HG03135 (cell line): ENCODE results near the gene WDR54.
"Not testable (repeated sequence)": the region's sequence is repeated elsewhere in the genome, so short reads cannot be mapped to it uniquely, and the experiment has no call there.

Source experiments
- ATAC-seq: cut with Tn5 transposase; IDR thresholded peaks from one replicate; pipeline ENCODE4 v1.9.1; 2021; ENCODE audit warnings: mild to moderate bottlenecking, moderate library complexity; ENCODE audit not compliant: unreplicated experiment

WDR54 gene

DNA sequence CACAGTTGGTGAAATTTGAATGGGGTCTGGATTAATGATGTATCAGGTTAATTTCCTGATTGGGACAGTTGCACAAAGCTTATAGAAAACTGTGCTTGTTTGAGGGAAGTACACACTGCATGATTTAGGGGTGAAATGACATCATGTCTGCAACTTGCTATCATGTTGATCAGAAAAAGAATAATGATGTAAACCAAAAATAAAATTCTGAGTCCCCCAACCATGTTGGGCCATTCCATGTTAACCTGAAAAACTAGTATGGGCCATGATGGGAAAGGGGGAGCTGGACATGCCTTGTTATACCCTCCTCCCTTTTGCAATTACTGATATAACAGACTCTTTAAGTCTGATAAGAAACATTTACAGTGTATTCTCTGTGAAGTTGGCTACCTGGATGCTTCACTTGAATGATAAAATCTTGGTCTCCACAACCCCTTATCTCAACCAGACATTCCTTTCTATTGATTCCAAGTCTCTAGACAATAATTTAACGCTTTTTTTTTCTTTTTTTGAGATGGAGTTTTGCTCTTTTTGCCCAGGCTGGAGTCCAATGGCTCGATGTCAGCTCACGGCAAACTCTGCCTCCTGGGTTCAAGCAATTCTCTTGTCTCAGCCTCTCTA, 29.1 kb downstream of the WDR54 start:
- no peak for ATAC-seq

DNA sequence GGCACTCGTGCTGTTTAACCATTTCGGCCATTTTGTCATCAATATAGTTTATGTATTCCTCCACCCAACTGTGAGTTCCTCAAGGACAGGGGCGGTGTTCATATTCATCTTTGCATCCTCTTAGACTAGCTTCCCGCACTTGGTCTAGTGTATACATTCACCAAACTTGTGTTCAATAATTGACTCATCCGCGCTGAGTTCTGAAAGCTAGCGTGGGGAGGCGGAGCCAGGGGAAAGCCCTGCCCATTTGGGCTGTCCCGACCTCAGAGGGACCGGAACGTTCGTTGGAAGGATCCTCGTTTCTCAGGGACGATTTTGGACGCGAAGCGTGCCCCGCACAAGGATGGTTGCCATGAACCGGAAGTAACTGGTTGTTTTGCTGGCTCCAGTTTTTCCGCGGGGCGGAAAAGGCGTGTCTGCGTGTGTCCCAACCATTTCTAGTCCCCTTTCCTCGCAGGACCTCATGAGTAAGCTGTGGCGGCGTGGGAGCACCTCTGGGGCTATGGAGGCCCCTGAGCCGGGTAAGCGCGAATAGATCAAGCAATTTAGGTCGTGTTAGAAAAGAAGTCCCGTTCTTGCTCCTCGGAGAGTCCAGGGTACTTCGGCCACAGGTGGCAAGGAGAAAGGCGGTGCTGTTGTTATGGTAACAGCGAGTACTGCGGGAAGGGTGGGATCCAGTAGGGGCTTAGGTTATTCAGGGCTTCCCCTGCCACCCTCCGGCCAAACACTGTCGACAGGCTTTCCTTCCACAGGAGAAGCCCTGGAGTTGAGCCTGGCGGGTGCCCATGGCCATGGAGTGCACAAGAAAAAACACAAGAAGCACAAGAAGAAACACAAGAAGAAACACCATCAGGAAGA, 33.4 kb downstream of the WDR54 start, which contains the start of gene INO80B:
TSS of gene INO80B (plus strand) at position 434 of the 858 bp plus-strand sequence. CDS start at position 464, 30 bp downstream.
- ATAC-seq: peak; percentile 42

GRCh38 chr2:74457129-74457548, 35.6 kb downstream of the WDR54 start:
- ATAC-seq: no peak

DNA sequence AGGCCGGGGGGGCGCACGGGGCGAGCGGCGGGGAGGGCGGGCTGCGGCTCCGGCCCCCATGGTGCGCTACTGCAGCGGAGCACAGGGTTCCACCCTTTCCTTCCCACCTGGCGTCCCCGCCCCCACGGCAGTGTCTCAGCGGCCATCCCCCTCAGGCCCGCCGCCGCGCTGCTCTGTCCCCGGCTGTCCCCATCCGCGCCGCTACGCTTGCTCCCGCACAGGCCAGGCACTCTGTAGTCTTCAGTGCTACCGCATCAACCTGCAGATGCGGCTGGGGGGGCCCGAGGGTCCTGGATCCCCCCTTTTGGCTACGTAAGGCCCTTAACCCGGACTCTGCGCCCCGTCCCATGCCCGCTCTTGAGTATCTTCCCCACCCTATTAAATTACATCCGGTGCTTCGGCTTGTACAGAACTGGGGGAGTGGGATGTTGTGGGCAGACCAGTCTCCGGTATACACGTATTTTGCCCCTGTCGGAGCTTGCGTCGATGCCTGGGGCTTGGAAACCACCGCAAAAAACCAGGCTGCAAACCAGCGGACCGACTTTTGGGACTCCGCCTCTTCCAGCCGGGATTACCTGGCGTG, 36.1 kb downstream of the WDR54 start:
- ATAC-seq: peak; percentile 34

DNA sequence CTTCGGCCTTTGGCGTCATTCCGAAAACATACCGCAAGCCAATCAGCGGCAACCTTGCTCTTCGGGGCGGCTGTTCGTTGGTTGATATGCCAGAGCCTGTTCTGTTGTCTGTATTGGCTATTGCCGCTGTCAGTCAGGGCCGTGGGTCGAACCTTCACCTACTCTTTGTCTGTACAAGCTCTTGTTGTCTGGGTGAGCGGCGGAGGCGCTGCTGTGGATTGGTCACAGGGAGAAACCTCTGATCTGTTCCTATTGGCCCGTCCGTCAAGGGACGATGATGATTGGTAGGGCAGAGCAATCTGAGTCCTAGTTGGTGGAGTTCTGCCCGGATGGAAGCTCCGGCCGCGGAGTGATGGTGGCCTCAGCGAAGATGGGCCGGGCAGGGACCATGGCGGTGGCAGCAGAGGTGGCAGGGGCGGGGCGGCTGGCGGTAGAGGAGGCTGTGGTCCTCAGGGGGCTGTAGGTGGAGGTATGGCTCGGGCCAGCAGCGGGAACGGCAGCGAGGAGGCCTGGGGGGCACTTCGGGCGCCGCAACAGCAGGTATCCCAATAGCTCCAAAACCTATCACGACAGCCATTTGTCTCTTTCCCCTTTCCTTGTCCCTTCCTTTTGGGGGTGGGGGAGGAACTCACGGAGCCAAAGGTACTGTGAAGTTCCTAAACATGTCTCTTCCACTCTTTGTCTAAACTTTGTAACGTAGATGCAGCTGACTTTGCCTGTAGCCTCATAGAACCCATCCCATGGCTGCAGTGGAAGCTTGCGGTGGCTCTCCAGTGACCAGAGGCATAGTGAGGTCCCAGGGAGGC, 36.8 kb downstream of the WDR54 start, which contains the start of gene WBP1:
TSS of gene WBP1 (plus strand) at position 307 of the 806 bp plus-strand sequence. CDS start at position 472, 165 bp downstream.
- ATAC-seq: peak; percentile 84

DNA sequence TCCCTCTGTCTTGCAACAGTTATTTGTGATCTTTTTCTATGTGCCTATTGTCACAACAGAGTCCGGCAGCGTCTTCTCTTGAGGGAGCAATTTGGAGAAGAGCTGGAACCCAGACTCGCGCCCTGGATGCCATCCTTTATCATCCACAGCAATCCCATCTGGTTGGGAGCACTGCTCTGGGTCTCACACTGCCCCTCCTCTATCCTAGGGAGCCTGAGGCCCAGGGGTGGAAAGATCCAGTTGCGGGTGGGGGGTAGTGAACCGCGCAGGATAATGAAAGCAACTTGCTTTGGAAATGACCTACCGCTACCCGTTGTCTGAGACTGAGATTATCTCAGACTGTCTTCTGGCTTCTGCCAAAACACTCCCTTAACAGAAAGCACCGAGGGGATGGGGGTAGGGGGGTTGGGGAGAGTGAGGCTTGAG, 37.4 kb downstream of the WDR54 start:
- ATAC-seq: no peak

GRCh38 chr2:74459503-74460118, 38.1 kb downstream of the WDR54 start:
- not testable (repeated sequence) for ATAC-seq

DNA sequence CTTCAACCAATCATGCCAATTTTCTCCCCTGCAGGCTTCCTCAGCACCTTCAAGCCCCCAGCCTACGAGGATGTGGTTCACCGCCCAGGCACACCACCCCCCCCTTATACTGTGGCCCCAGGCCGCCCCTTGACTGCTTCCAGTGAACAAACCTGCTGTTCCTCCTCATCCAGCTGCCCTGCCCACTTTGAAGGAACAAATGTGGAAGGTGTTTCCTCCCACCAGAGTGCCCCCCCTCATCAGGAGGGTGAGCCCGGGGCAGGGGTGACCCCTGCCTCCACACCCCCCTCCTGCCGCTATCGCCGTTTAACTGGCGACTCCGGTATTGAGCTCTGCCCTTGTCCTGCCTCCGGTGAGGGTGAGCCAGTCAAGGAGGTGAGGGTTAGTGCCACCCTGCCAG, 38.7 kb downstream of the WDR54 start:
- ATAC-seq: not testable (repeated sequence)

GRCh38 chr2:74461187-74462053, 39.9 kb downstream of the WDR54 start:
- no peak for ATAC-seq

DNA sequence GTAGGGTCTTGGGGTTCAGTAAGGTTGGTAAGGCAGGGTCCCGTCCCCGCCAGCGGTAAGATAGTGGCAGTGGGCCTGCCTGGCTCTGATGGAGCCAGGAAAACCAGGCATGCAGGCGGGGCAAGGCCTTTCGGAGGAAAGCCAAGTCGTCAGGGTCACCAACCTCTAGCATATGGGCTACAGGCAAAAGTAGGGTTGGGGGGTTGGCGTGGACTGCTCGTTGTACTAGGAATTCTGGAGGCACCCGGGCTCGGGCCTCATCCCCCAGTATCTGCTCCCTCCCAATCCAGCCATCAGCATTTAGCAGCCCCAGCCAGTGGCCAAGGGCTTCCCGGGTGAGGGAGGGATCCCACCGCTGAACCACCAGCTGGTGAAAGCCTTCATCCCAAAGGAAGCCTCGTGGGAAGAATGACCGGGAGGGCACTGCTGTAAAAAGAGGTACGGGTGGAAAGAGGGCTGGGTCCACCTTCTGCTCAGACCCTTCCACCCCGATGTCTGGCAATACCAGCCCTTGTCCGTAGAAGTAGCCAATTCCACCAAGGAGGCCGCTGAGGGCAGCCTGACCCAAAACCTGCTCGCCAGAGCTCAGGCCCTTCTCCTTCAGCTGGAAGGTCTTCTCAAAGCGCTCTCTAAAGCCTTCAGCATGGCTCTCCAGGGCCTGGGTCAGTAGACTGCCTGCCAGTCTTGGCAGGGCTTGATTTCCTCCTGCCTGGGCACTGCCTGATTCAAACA, 40.7 kb downstream of the WDR54 start:
- ATAC-seq: no peak

DNA sequence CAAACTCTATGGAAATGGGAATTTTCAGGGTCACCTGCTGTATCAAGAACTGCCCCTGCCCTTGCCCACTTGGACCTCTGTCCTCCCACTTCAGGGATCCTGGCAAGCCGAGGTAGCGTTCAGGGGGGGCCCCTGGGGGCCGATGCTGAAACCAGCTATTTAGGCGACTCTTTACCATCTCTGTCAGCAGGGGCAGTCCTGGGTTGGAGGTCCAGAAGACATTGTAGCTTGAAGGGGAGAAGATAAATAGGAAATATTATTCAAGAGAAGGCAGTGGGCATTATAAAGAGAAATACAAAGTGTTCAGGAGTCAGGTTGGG, 41.2 kb downstream of the WDR54 start:
- ATAC-seq: no peak

DNA sequence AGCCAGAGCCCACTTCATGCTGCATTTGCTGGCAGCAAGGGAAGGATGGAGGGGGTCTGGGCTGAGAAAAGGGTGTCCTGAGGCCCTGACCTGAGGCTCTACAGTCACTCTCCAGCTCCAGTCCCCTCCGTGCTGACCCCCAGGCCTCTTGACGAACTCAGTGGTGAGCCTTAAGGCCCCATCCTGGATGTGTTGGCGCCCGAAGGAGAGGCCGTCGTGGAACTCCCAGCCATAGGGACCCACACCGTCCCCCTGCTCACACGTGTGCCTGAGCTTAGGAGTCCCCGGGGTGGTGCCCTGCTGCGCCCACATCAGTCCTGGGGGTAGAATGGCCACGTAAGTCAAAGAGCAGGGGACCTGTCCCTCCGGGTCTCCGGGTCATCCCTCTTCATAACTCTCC, 42.9 kb downstream of the WDR54 start:
- no peak for ATAC-seq

DNA sequence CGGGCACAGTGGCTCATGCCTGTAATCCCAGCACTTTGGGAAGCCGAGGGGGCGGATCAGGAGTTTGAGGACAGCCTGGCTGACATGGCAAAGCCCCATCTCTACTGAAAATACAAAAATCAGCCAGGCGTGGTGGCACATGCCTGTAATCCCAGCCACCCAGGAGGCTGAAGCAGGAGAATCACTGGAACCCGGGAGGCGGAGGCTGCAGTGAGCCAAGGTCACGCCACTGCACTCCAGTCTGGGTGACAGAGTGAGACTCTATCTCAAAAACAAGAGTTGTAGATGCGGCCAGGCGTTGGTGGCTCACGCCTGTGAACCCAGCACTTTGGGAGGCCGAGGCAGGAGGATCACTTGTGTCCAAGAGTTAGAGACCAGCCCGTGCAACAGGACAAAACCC, 49.2 kb downstream of the WDR54 start:
- not testable (repeated sequence) for ATAC-seq

- no peak for ATAC-seq
Measured at GRCh38 chr2:74471332-74472065, 50.0 kb downstream of the WDR54 start.

GRCh38 chr2:74472086-74472944, 50.8 kb downstream of the WDR54 start, which contains the start of gene MRPL53:
TSS of gene MRPL53 (minus strand) at chr2:74472680. CDS start at chr2:74472660, 20 bp downstream.
- peak; percentile 79 for ATAC-seq

DNA sequence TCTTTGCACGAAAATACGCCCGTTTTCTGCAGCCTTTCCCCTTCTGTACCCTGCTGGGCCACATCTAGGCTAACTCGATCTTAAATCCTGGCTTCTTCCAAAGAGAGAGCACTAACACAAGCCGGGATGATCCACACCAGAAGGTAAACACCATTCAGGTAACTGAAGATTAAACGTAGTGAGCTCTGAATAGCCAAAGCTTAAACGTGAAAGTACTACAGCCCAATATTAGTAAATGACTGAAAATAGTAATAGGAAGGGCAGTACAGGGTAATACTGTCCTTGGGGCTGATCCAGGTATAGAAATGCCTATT, 51.4 kb downstream of the WDR54 start:
- ATAC-seq: no peak

- no peak for ATAC-seq
Measured at GRCh38 chr2:74474481-74474880, 53.0 kb downstream of the WDR54 start.
